ENCODE results near the gene GOLGA6L24. TPM values are rescaled to one million over a fixed set of nuclear protein-coding genes. Genes with fewer than 3 reads are reported as not detected.
"Not testable (repeated sequence)": the region's sequence is repeated elsewhere in the genome, so short reads cannot be mapped to it uniquely, and the experiment has no call there.

Gene GOLGA6L24, protein sequence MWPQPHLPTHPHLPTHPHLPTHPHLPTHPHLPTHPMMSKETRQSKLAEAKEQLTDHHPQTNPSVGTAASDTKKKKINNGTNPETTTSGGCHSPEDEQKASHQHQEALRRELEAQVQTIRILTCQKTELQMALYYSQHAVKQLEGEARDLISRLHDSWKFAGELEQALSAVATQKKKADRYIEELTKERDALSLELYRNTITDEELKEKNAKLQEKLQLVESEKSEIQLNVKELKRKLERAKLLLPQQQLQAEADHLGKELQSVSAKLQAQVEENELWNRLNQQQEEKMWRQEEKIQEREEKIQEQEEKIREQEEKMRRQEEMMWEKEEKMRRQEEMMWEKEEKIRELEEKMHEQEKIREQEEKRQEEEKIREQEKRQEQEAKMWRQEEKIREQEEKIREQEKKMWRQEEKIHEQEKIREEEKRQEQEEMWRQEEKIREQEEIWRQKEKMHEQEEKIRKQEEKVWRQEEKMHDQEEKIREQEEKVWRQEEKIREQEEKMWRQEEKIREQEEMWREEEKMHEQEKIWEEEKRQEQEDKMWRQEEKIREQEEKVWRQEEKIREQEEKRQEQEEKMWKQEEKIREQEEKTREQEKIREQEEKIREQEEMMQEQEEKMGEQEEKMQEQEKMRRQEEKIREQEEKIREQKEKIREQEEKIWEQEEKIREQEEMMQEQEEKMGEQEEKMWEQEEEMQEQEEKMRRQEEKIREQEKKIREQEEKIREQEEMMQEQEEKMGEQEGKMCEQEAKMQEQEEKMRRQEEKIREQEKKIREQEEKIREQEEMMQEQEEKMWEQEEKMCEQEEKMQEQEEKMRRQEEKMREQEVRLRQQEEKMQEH
- total RNA-seq (2014; rRNA removed; shearing (Covaris generic)), result not detected in 2 replicates

DNA sequence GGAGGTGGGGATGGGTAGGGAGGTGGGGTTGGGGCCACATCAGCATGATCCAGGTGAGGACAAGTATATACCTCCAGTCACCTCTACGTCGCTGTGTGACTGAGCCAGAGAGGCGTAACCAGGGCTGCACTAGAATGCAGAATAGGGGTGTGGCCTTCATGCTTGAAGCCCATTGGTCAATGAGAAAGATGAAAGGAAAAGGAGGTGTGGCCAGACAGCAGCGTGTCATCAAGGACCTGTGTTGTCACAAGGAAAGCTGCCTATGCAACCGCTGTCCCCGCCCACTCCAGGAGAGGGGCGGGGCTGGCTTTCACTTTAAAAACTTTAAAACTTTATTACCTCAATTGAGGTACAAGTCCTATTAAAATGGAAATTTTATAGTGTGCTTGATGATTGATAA, at the start of gene GOLGA6L24:
GOLGA6L24 (minus strand) TSS at position 101 of the 400 bp plus-strand sequence; CDS start at position 40, 61 bp downstream.
- not testable (repeated sequence) for DNase-seq (ENCODE audit: low read depth)

DNA sequence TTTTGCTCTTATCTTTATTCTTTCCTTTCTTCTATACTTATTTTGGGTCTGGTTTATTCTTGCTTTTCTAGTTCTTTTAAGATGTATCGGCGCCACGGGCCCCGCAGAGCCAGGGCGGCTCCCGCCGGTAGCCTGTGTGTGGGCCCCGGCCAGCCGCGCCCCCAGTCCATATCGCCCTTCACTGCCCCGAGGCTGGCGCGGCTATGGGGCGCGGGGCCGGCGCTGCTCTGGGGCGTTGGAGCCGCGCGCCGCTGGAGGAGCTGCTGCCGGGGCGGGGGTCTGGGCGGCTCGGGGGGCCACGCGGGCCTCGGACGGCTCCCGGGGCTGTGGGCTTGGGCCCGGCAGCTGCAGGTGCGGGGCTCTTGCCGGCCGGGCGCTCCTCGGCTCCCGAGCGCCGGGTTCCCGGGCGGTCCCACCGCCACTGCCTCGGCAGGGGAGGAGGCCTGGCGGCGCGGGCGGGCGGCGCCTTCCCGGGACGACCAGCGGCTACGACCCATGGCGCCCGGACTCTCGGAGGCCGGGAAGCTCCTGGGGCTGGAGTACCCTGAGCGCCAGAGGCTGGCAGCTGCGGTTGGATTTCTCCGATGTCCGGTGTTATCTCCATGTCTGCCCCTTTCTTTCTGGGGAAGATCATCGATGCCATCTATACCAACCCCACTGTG, 45.0 kb upstream of the GOLGA6L24 start:
- not testable (repeated sequence) for DNase-seq (ENCODE audit: low read depth)

DNA sequence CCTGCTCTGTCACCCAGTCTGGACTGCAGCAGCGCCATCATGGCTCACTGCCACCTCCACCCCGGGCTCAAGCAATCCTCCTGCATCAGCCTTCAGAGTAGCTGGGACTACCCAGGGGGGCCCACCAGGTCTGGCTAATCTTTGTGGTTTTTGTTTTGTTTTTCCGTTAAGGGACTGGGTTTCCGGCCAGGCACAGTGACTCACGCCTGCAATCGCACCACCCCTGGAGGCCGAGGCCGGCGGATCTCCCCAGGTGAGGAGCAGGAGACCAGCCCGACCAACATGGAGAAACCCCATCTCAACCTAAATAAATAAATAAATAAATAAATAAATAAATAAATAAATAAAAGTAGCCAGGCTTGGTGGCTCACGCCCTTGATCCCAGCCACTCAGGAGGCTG, 38.1 kb upstream of the GOLGA6L24 start:
- DNase-seq (ENCODE audit: low read depth), result not testable (repeated sequence)

DNA sequence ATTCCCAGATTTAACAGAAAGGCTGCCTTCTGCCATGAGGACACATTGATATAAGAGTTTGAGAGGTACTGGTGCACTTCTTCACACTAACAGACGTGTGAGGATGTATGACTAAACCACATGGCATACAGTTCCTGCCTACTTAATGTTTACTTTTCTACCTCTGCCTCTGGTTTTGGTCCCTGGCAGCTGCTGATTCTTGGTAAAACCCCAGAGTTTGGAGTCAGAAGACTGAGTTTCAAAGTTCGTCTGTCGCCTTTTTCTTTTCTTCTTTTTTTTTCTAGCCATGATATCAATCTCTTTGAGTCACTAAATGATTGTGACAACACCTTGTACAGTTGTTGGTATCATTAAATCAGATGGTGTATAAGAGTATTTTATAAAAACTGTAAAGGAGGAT, 22.2 kb upstream of the GOLGA6L24 start:
- DNase-seq (ENCODE audit: low read depth), result not testable (repeated sequence)

DNA sequence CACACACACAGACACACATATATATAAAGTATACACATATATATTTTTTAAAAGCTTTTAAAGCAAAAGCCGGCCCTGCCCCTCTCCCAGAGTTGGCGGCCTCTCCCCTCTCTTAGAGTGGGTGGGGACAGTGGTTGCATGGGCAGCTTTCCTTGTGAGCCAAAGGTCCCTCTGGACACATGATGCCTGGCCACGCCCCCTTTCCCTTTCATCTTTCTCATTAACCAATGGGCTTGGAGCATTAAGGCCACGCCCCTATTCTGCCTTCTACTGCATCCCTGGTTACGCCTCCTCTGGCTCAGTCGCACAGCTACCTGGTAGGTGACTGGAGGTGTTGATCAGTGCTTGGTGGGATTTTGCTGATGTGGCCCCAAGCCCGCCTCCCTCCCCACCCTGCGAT, 20.5 kb upstream of the GOLGA6L24 start, which contains the start of gene GOLGA8F:
GOLGA8F (plus strand) TSS at position 301 of the 400 bp plus-strand sequence; CDS start at position 399, 98 bp downstream.
- DNase-seq (ENCODE audit: low read depth), result not testable (repeated sequence)

DNA sequence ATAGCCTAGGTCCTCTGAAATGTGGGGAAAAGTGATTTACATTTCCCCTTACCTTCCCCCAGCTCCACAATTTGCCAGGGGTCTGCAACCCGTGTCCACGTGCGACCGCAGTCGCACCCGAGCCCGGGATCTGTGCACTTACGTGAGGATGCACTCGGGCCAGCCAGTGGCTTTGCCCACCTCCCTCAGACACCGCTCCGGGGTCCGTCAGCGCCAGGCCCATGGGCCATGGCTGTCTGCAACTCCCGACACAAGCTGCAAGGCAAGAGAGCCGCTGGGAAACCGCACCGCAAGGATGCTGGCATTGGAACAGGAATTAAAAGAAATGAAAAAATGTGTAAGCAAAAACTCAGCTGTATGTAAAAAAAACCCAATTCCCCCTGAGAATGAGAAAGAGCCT, 7.6 kb upstream of the GOLGA6L24 start:
- not testable (repeated sequence) for DNase-seq (ENCODE audit: low read depth)

DNA sequence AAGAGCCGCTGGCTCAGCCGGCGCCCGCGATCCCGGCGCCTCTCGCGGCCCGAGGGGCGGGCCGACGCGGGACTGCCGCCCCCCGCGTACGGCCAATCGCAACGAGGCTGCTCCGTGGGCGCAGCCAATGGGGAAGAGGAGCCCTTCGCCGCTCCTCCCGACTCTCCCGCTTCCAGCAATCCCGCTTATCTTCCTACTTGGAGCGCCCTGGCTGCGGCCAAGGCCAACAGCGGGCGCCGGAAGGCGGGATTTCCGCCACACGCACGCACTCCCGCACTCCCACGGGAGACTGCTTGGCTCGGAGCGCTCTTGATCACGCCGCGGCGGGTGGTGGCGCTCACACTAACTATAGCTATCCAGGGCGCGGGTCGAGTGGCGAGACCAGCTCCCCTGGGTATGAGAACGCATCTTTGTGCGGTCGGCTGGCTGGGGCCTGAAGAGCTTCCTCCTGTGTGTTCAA, 35.7 kb downstream of the GOLGA6L24 start, which contains the start of gene HERC2:
HERC2 (minus strand) TSS at position 51 of the 460 bp plus-strand sequence. CDS start 746 bp downstream, outside the sequence.
- DNase-seq (ENCODE audit: low read depth), result not testable (repeated sequence)

DNA sequence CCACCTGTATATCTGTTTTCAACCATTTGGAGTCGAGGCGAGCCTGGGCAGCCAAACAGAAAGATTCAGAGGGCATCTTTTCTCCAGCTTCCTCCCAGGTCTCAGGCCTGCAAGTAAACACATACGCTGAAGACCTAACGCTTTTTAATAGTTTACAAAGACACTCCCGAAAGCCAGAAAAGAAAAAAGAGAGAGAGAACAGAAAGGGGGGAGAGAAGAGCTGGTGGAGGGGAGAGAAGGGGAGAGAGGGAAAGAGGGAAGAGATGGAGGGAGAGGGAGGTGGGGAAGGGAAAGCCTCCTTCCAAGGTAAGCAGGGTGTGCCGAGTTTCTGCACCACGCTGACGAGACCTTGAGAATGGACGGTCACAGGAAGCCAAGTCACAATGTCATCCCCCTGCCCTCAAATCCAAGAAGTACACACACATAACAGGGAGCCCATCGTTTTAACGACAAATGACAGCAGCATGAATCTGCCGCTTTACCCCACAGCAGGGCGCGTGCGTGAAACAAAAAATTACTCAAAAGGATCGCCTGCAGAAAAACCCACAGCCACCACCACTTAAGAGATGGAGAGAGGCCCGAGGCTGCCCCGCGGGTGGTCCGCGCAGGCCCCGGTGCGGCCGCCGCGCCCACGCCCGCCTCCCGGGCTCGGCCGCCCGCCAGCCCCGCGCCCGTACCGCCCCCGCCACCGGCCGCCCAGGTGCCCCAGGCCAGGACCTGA, 36.4 kb downstream of the GOLGA6L24 start:
- not testable (repeated sequence) for DNase-seq (ENCODE audit: low read depth)

DNA sequence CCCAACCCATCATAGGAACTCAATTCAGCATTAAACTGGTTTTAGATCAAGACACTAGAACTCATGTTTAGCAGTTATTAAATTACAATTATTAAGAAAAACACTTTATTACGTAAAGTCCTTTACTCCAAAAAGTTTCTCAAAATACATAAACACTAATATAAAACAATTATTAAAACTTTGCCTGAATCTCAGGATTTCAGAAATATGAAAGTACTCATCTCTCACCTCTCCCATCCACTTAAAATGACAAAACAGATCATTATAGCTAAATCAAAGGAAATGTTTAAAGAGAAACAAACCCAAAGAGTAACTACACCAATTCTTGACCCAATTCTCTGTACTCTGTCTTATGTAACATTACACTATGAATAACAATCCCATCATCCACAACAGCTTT, 38.2 kb downstream of the GOLGA6L24 start:
- DNase-seq (ENCODE audit: low read depth), result not testable (repeated sequence)

DNA sequence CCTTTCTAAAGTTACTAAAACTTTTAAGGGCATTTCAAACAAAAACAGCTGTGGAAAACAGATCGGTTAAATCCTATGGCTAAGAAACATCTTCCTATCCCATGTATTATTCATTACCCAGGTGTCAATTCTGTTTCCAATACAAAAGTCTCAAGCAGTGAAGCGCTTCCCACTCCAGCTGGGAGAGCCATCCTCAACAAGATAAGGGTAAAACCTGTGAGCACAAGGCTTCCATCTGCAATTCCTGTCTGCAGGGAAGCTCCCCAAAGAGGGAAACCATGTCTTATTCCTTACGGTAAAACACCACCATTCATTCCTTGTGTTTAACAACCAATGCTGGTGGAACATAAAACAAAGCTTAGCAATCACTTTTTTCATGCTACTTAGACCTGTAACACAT, 39.1 kb downstream of the GOLGA6L24 start:
- DNase-seq (ENCODE audit: low read depth), result not testable (repeated sequence)

DNA sequence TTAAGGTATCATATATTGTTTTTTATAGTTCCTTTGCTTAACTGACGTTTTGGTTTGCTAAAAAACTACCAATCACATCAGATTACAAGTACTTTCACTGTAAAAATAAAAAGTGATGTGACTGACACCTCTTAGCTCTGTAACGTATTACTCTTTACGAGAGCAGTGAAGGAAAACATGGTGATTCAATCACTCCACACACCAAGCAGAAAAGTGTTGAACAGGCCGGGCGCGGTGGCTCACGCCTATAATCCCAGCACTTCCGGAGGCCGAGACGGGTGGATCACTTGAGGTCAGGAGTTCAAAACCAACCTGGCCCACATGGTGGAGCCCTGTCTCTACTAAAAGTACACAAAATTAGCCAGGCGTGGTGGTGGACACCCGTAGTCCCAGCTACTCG, 39.8 kb downstream of the GOLGA6L24 start:
- DNase-seq (ENCODE audit: low read depth), result not testable (repeated sequence)

DNA sequence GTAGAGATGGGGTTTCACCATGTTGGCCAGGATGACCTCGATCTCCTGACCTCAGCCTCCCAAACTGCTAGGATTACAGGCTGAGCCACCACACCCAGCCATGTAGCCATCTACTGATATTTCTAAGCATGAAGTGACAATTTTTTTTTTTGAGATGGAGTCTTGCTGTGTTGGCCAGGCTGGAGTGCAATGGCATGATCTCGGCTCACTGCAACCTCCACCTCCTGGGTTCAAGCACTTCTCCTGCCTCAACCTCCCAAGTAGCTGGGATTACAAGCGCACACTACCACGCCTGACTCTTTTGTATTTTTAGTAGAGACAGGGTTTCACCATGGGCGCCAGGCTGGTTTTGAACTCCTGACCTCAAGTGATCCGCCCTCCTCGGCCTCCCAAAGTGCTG, 40.9 kb downstream of the GOLGA6L24 start:
- DNase-seq (ENCODE audit: low read depth), result not testable (repeated sequence)

DNA sequence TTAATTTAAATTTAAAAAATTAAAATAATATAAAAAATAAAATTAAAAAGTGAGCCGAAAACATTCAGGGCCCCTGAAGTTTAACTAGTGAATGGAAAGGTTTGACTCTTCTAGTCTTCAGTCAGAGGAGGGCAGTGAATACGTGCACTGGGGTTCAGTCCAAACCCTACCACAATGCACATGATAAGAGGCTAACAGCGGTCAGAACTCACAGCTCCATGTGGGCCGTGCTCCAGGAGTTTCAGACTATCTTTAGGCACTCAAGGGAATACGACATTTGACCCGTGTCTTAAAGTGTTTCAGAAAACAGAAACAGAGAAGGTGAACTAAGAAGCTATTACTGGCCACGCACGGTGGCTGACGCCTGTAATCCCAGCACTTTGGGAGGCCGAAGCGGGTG, 47.4 kb downstream of the GOLGA6L24 start:
- not testable (repeated sequence) for DNase-seq (ENCODE audit: low read depth)

DNA sequence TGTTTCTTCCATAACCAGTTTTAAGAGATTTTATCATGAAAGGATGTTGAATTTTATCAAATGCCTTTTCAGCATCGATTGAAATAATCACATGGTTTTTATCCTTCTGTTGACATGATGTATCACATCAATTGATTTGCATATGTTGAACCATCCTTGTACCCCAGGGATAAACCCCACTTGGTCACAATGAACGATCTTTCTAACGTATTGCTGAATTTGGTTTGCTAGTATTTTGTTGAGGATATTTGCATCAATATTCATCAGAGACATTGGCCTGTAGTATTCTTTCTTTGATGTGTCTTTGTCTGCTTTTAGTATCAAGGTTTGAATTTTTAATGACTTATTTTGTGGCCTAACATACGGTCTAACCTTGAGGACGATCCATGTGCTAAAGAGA, 49.2 kb downstream of the GOLGA6L24 start:
- not testable (repeated sequence) for DNase-seq (ENCODE audit: low read depth)

Other genes starting within 250 kb of the GOLGA6L24 start
- 20.4 and 28.7 TPM in 2 replicates for gene HERC2, start 35.9 kb downstream of the GOLGA6L24 start, total RNA-seq (2014; rRNA removed; shearing (Covaris generic))
- gene GOLGA8F, start 20.6 kb upstream of the GOLGA6L24 start, total RNA-seq (2014; rRNA removed; shearing (Covaris generic)), result not detected in 2 replicates
- gene GOLGA8G, start 174.9 kb upstream of the GOLGA6L24 start, total RNA-seq (2014; rRNA removed; shearing (Covaris generic)), result not detected in 2 replicates
- not detected in 2 replicates for gene GOLGA6L25, start 195.5 kb upstream of the GOLGA6L24 start, total RNA-seq (2014; rRNA removed; shearing (Covaris generic))

Measured in RPMI7951 (cell line).